HepG2 (cell line): ENCODE results near the gene AMDHD1. TPM values are rescaled to one million over a fixed set of nuclear protein-coding genes. Genes with fewer than 3 reads are reported as not detected.

ENCODE experiments used
- AHR ChIP-seq: IDR thresholded peaks from 2 replicates; pipeline ENCODE4 v1.6.1; 2018; ENCODE audit warnings: missing genetic modification reagents, missing compliant biosample characterization
- ARID4A ChIP-seq: sonication (generic); formaldehyde crosslinking; IDR thresholded peaks from 2 replicates; pipeline ENCODE4 v1.5.0; 2020; ENCODE audit warnings: mild to moderate bottlenecking, missing genetic modification reagents, borderline replicate concordance
- ATF7-NPFF ChIP-seq: sonication (generic); formaldehyde crosslinking; IDR thresholded peaks from 2 replicates; pipeline ENCODE4 v1.8.1; 2023; ENCODE audit warnings: mild to moderate bottlenecking, low read depth, missing genetic modification reagents, moderate library complexity
- CREBL2 ChIP-seq: sonication (generic); formaldehyde crosslinking; IDR thresholded peaks from 2 replicates; pipeline ENCODE4 v1.8.1; 2023; ENCODE audit warnings: missing genetic modification reagents, mild to moderate bottlenecking, borderline replicate concordance
- FOSL1 ChIP-seq: sonication (generic); formaldehyde crosslinking; IDR thresholded peaks from 2 replicates; pipeline ENCODE4 v1.9.0; 2021; ENCODE audit warnings: missing genetic modification reagents, borderline replicate concordance
- GTF3A ChIP-seq: sonication (generic); formaldehyde crosslinking; conservative IDR thresholded peaks from 2 replicates; pipeline ENCODE4 v1.4.0; 2020; ENCODE audit warnings: mild to moderate bottlenecking, missing genetic modification reagents
- HOXA5 ChIP-seq: sonication (generic); formaldehyde crosslinking; IDR thresholded peaks from 2 replicates; pipeline ENCODE4 v1.4.0; 2020; ENCODE audit warnings: missing genetic modification reagents
- IKZF1 ChIP-seq: fragments of 450-650 bp; IDR thresholded peaks from 2 replicates; pipeline ENCODE4 v1.7.1; 2016
- MEIS1 ChIP-seq: sonication (generic); formaldehyde crosslinking; IDR thresholded peaks from 2 replicates; pipeline ENCODE4 v1.9.0; 2021; ENCODE audit warnings: mild to moderate bottlenecking, missing genetic modification reagents, moderate library complexity, borderline replicate concordance
- RFXANK ChIP-seq: IDR thresholded peaks from 2 replicates; pipeline ENCODE4 v1.6.1; 2016
- SMAD3 ChIP-seq: sonication (generic); formaldehyde crosslinking; IDR thresholded peaks from 2 replicates; pipeline ENCODE4 v1.4.0; 2020; ENCODE audit warnings: missing genetic modification reagents
- THRA ChIP-seq: sonication (generic); formaldehyde crosslinking; IDR thresholded peaks from 2 replicates; pipeline ENCODE4 v1.4.0; 2020; ENCODE audit warnings: missing genetic modification reagents, borderline replicate concordance
- ZNF367 ChIP-seq: sonication (generic); formaldehyde crosslinking; IDR thresholded peaks from 2 replicates; pipeline ENCODE4 v1.4.0; 2020; ENCODE audit warnings: missing genetic modification reagents, borderline replicate concordance
- ZNF468 ChIP-seq: sonication (generic); formaldehyde crosslinking; IDR thresholded peaks from 2 replicates; pipeline ENCODE4 v1.8.0; 2022; ENCODE audit warnings: mild to moderate bottlenecking, moderate library complexity, missing genetic modification reagents
- ZNF503 ChIP-seq: sonication (generic); formaldehyde crosslinking; IDR thresholded peaks from 2 replicates; pipeline ENCODE4 v1.4.0; 2020; ENCODE audit warnings: missing genetic modification reagents
- ZNF609 ChIP-seq: sonication (generic); formaldehyde crosslinking; IDR thresholded peaks from 2 replicates; pipeline ENCODE4 v1.4.0; 2020; ENCODE audit warnings: mild to moderate bottlenecking, missing genetic modification reagents, borderline replicate concordance
- polyA plus RNA-seq, 8 experiments: library from polyadenylated mRNA; depleted of rRNA in 3 of 8; stranded (reverse) in 7 of 8; unstranded in 1 of 8; fragments of >200 nt; fragmentation: Illumina TruSeq in 4 of 8; extraction: Trizol in 4 of 8; gene quantifications; 2 replicates each; pipeline versions ENCODE4 v1.2.1 to v1.2.3, GENCODE V29; 2011 to 2016; ENCODE audit warnings: low read depth in 4 of 8, missing spikeins in 1 of 8, mixed read lengths in 1 of 8; ENCODE audit not compliant: insufficient read depth in 1 of 8
- total RNA-seq, 5 experiments: library from RNA; depleted of rRNA; stranded (reverse); fragments of >200 nt; fragmentation: Illumina TruSeq; extraction: Trizol; gene quantifications; 2 replicates each; pipeline ENCODE4 v1.2.3, GENCODE V29; 2016; ENCODE audit warnings: low read depth in 1 of 5

AMDHD1 gene
- total and polyA plus RNA-seq, 2 of the 13 experiments (the other 11 are each of a cell fraction or from before 2014, with no cell fraction given), result 6.5 to 29.6 TPM

GRCh38 chr12:95918194-95918993 is 24.7 kb upstream of the AMDHD1 start (continued):
- no peak for TF ChIP-seq ARID4A
- TF ChIP-seq THRA (CRISPR knock-in tag), result 0 out of 2 replicates have a peak, but pooled peaks have one; percentile 34
- no peak for TF ChIP-seq CREBL2 (CRISPR knock-in tag)
- TF ChIP-seq FOSL1, result no peak
- TF ChIP-seq IKZF1, result no peak
- TF ChIP-seq ZNF503 (CRISPR knock-in tag), result no peak
- TF ChIP-seq AHR (CRISPR knock-in tag), result no peak
- TF ChIP-seq GTF3A, result no peak
- no peak for TF ChIP-seq MEIS1
- TF ChIP-seq ZNF468 (CRISPR knock-in tag), result no peak
- no peak for TF ChIP-seq SMAD3 (CRISPR knock-in tag)
- TF ChIP-seq HOXA5 (CRISPR knock-in tag), result no peak
- TF ChIP-seq ZNF609, result peak; percentile 41; the same call in 1 of the 2 replicates
- no peak for TF ChIP-seq ATF7-NPFF
- TF ChIP-seq RFXANK (CRISPR knock-in tag), result no peak
- TF ChIP-seq ZNF367, result no peak
